Activated CD4-positive, CD25-positive, alpha-beta regulatory T cell treated with anti-CD3 and anti-CD28 coated beads, Interleukin-2, amount 50 U/mL, for 24 hours (primary cell): ENCODE data around the gene HLA-F.

Experiments used
- ATAC-seq, 2 donors: fragments of 150-1000 bp; cut with Tn5 transposase; one replicate each; pipeline ENCODE4 v1.10.0; 2021; ENCODE audit warnings: mild to moderate bottlenecking in 1 of 2, moderate library complexity in 1 of 2

The HLA-F gene

DNA sequence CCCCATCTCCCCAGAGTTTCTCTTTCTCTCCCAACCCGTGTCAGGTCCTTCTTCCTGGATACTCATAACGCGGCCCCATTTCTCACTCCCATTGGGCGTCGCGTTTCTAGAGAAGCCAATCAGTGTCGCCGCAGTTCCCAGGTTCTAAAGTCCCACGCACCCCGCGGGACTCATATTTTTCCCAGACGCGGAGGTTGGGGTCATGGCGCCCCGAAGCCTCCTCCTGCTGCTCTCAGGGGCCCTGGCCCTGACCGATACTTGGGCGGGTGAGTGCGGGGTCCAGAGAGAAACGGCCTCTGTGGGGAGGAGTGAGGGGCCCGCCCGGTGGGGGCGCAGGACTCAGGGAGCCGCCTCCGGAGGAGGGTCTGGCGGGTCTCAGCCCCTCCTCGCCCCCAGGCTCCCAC, at the start of gene HLA-F:
Gene HLA-F, plus strand, starts transcription at position 173 of the 404 bp plus-strand sequence. Its CDS starts 30 bp downstream, at position 203.
- peak; percentile 85 to 87 for ATAC-seq

DNA sequence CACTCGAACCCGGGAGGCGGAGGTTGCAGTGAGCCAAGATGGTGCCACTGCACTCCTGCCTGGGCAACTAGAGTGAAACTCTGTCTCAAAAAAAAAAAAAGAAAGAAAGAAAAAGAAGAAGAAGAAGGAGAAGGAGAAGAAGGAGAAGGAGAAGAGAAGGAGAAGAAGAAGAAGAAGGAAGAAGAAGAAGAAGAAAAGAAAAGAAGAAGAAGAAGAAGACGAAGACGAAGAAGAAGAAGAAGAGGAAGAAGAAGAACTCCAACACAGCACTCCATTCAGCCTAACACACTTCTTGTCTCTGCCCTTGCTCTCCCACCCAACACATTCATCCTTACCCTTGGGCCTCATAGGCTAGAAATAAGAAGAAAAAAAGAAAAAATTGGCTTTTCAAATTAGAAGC, 49.2 kb upstream of the HLA-F start:
- ATAC-seq: no peak

DNA sequence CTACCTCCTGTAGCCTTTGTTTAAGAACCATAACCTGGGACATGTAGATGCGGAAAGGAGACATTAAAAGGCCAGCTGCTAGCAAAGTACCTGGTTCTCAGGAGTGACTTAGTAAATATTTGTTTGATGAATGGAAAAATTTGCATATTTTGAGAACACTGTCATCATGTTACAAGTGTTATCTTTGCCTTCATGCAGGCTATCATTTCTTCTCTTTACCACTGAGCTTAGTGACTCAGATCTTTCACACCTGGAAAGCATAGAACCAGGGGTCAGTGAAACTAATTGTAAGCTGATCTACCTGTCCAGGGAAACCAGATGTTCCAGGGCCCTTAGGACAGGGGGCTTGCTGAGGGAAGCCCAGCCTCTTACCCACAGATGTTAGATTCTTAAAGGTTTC, 47.7 kb upstream of the HLA-F start:
- ATAC-seq: no peak

DNA sequence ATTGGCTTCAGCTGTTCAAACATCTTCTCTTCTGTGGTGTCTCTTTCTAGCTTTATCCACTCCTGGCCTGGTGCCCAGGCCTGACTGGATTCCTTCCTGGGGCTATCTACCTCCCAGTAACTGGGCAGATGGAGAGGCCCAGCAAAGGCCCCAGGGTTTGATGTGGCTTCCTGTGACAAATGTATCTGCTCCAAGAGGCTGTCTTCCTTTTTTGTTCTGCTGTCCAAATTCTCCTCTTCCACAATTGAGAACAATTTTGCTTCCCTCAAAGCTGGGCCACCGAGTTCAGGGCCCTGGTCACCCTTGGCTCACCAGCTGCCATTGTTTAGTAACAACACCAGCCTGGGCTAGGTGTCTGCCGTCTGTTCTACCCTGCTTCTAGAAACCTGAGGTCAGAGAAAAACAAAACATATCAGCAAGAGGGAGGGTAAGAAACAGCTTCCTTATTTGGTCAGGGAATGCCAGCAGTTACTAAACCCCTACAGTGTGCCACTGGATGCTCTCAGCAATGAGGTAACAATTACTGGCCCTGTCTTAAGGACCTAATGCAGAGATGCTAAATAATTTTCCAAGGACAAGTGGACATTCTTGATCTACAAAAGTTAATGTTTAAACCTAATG, 46.1 kb upstream of the HLA-F start:
- no peak for ATAC-seq

DNA sequence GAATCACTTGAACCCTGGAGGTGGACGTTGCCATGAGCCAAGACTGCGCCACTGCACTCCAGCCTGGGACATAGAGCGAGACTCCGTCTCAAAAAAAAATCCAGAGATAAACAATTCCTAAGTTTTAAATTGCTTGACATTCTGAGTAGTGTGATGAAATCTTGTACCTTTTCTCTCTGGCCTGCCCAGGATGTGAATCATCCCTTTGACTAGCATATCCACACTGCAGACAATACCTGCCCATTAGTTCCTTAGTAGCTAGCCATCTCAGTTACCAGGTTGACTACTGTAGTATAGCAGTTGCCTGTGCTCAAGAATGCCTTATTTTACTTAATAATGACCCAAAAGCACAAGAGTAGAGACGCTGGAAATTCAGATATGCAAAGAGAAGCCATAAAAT, 45.1 kb upstream of the HLA-F start:
- ATAC-seq: no peak

DNA sequence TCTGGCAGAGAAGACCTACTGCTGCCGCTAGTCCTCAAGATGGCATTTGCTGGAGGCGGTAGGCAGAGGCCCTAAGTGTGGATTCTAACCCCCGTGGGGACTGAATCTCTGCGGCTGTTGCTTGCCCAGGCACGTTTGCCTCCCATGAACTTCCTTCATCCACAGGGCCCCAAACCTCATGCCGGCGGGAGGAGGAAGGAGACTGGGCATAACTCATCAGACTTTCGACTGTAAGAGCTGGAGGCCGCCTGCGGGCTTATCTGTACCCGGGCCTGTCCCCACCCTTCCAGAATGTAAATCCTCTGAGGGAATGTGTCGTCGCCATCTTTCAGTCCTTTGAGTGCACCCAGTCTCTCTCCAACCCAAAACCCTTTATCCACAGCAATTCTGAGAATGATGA, 43.3 kb upstream of the HLA-F start:
- no peak for ATAC-seq

DNA sequence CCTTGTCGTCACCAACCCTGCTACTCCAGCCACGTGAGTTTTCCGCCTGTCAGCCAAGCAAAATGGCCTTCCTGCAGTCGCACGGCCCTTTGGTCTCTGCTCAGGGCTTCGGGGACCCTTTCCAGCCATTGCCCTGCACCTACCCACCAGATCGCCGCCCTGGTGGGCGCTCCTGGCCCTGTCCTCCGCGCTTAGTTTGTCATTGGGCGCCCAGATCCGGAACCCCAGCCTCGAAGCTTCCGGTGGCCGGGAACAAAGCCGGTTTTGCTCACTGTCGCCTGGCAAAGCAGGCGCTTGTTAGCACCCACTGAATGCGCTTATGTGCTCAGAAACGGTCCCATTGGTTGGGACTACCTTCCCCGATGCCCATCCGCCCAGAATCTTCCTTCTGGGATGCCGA, 42.8 kb upstream of the HLA-F start:
- ATAC-seq: no peak

DNA sequence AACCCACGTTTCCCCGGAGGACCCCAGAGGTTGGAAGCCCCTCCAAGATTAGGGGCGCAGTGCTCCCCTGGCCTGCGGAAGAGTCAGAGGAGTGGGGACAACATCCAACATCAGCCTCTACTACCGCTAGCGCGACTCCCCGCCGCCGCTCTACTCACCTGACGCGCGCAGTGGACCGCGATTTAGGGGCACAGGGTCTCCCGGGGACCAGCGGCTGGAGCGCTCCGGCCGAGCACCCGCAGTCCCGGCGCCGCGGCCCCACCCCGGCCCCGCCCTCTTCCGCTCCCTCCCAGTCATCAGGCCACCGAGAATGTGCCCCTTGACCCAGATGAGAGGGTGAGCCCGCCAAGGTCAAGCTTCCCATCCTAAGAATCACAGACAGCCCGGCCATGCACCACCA, 42.3 kb upstream of the HLA-F start, which contains the start of gene ZFP57:
Gene ZFP57, minus strand, starts transcription at position 249 of the 400 bp plus-strand sequence. CDS start 4,149 bp downstream, outside the sequence.
- no peak for ATAC-seq

DNA sequence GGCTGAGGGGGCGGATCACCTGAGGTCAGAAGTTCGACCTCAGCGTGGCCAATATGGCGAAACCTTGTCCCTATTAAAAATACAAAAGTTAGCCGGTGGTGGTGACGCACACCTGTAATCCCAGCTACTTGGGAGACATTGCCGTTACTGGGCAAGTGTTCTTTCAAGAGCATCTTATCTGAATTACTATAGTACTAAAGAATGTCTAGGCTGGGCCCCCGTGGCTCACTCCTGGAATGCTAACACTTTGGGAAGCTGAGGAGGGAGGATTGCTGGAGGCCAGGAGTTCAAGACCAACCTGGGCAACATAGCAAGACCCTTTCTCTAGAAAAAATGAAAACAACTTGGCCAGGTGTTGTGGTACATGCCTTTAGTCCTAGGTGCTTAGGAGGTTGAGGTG, 41.4 kb upstream of the HLA-F start:
- no peak for ATAC-seq

DNA sequence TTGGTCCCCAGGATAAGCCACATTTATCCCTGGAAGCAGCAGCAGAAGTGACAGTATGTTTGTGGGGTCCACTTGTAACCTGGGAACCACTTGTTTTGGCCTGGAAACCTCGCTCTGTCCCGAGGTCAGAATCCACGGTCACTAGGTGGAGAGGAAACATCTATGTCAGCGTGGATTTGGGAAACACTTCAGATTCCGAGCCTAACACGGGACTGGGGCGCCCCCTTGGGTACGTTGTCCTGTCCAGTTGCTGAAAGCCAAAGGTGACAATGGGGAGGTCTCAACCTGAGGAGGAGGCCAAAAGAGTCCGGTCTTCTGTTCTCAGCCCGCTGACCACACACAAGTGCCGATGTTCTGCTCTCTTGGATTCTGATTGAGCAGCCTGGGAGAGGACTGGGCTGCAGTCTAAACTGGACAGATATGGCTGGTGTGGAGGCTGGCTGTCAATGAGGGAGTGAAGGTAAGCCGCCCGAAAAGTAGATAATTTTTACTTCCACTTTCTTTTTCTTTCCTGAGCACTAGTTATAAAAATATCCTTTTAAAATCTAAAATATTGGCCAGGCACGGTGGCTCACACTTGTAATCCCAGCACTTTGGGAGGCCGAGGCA, 37.4 kb upstream of the HLA-F start:
- no peak for ATAC-seq

DNA sequence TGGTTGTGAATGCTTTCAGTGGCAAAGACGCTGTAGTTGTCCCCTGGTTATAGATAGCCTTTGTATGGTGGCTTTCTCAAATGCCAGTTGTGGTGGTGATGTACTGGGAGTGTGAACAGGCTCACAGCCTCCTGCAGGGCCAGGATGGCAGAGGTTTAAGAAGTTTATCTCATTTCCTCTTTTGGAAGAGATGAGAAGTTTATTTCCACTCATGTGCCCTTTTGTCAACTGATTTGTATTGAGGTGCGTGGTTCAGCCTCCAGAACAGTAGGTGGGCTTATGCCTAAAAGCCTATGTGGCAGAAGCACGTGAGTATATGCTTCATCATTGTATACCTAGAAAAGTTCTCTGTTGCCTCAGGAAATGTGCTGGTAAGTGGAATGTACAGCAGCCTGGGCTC, 28.6 kb upstream of the HLA-F start:
- no peak for ATAC-seq

DNA sequence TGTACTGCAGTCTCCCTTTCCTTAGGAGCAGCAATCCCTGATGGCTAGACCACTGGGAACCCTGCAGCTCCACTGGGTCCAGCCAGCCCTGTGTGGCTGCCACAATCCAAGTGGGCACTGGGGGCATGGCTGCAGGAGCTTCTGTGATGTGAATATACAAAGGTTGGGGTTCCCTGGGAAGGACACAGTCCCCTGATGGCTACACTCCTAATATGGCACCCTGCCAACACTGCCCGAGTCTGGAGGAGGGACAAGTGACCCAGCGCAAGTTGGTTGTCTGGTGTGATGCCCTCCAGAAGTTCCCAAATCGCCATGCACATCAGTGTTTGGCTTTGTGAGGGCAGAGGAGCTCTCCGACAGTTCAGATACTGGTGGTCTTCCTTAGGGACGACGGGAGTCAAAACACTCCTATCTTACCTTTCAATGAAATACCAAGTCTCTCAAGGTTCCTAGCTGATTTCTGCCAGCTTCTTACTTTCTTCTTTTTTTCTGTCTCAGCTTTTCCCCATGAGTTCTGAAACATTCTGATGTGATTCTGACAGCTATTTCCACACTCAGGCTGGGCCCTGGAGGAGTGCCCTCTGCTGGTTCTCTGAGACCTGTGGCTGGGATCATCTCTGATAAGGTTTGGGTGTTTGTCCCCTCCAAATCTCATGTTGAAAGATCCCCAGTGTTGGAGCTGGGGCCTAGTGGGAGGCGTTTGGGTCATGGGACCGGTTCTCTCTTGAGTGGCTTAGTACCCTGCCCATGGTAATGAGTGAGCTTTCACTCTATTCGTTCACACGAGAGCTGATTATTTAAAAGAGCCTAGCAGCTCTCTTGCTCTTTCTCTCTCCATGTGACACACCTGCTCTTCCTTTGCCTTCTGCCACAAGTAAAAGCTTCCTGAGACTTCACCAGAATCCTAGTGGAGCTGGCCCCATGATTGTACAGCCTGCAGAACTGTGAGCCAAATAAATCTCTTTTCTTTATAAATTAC, 26.8 kb upstream of the HLA-F start:
- peak in 1 of 2 donors; percentile 41 for ATAC-seq

DNA sequence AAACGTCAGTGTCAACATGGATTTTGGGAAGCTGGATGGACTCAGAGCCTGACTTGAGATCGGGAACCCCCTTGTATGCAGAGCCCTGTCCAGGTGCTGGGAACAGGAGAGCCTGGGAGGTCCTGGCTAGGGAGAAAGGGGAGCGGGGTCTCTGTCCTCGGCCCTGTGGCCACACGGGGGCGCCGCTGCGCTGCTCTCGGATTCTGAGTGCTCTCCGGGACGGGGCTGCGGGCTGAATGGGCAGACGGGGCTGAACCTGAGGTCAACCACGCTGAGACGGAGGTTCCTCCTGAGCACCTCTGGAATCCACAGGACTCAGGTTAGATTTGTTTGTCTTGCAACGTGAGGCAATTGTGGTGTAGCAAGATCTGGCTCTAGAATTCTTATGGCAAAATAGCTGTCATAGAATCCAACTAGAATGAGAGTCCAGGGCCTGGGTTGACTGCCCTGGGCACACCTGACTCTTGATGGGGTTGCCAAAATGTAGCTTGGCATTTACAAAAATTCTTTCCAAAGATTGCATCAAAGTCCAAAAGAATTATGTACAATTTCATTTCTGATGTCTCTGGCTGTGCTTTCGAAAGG, 20.6 kb upstream of the HLA-F start:
- ATAC-seq: peak; percentile 75 to 89

DNA sequence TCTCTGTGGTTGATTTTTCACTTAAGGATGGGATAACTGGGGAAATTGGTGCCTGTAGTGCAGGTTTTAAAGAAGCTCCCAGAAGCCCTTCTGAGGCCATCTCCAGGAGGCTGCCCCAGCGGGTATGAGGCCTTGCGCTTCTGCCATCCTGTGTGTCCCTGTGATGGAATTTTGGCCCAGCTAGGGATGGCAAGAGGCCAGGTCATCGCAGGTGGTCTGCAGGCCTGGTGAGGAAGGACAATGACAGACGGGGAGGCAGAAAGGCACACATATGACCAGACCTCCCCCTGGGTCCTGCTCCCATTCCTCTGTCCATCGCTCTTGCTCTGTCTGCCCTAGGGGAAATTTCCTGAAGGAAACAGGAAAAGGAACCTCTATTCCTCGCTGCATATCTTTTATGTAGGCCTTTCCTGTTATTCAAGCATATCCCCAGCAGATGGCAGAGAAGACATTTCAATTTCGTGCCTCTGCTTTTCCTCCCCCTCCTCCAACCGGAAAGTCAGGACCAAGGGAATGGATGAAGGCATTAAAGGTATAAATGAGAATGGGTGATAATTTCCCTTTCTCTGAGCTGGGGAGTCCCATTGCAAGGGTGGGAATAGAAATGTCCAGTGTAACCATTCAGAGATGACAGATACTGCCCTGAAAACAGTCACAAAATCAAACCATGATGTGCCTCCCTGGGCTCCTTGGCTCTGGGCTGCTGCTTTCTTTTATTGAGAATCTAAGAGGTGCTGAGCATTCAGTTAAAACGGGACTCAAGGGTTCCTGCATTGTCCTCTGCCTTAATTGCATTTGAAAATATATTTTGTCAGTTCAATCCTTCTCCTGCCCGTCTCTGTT, 17.6 kb upstream of the HLA-F start:
- no peak for ATAC-seq

DNA sequence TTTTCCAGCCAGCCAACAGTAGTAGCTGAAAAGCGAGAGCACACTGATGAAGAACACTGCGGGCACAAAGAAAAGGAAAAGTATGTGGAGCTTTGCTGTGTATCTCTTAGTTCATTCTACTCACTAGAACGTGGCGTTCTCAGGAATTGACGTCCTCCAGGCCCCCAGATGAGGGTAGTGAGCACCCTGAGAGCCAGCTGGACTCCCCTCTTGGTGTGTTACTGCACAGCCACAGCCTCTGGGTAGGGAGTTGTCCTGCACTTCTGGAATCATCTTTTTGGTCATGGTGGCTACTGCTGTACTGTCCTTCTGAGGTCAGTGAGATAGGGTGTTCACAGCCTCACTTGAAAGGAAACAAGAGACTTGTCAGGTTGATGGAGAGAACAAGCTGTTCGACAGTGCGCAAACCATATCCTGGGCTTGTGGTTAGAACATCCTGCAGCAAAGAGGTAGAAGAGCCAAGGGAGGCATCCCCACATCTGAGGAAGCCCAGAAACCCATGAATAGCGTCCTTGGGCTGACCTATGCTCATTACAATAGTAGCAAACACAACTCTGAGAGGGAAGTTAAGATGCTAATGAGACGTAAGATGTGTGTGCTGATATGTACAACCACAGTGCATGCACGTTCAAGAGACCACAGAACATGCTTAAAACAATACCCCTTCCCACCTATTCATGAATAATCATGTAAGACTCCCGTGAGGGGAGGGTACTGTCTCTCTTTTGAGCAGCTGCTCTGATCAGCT, 14.6 kb upstream of the HLA-F start:
- ATAC-seq: peak; percentile 81 to 91

DNA sequence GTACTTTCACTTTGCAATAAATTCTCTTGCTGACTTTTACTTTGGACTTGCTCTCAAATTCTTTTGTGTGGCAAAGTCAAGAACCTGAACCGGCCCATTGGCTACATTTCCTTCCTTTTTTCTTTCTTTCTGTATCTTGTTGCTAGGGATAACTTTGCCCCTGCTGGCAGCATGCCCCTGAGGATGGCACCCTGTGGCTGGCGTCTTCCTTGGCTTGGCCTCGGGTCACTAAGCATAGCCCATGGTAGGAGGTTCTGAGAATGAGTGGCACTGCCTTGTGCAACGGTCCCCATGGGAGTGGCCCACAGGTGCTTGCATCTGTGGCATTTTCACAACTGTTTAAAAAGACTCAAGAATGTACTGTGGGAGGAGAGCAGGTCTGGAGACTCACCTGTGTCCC, 14.0 kb upstream of the HLA-F start:
- peak; percentile 10 to 14 for ATAC-seq

DNA sequence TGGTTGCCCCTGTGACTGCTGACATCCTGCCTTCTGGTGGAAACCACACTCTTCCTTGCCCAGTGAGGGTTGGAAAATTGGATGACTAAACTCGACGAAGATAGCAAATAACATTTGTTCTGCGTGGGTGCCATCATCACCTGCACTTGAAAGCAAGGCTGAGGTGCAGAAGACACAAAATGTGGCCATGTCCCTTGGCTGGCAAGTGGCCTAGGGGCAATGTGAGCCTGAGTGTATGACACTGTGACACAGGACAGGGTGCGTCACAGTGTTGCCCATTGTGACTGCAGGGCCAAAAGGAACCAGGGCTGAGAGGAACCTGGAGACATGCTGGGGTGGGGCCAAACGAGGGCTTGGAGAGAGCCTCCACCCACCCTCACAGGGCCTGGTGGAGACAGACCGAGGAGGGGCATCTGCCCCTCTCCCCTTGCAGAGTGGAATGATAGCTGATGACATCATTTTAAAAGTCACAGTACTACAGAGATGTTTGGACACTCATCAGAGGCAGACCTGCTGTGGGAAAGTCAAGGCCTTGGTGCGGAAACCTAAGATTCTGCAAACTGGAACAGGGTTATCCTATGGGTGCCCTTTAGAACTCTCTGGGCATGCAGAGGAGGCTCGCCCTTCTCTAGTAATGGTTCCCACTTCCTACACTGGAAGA, 12.8 kb upstream of the HLA-F start:
- no peak for ATAC-seq

DNA sequence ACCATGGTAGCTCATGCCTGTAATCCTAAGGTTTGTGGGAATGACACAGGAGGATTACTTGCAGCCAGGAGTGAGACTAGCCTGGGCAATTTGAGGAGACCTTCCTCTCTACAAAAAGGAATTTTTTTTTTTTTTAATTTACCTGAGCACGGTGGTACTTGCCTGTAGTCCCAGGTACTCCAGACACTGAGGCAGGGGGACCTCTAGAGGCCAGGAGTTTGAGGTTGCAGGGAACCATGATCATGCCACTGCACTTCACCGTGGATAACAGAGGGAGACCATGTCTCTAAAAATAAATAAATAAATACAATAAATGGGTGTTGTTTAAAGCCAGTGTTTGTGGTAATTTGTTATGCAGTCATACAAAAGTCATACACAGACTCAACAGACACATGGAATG, 2.4 kb upstream of the HLA-F start:
- no peak for ATAC-seq

DNA sequence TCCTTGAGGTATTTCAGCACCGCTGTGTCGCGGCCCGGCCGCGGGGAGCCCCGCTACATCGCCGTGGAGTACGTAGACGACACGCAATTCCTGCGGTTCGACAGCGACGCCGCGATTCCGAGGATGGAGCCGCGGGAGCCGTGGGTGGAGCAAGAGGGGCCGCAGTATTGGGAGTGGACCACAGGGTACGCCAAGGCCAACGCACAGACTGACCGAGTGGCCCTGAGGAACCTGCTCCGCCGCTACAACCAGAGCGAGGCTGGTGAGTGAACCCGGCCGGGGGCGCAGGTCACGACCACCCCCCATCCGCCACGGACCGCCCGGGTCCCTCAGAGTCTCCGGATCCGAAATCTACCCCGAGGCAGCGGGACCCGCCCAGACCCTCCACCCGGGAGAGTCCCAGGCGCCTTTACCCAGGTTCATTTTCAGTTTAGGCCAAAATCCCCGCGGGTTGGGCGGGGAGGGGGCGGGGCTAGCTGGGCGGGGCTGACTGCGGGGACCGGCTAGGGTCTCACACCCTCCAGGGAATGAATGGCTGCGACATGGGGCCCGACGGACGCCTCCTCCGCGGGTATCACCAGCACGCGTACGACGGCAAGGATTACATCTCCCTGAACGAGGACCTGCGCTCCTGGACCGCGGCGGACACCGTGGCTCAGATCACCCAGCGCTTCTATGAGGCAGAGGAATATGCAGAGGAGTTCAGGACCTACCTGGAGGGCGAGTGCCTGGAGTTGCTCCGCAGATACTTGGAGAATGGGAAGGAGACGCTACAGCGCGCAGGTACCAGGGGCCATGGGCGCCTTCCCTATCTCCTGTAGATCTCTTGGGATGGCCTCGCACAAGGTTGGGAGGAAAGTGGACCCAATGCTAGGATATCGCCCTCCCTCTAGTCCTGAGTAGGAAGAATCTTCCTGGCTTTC, 693 bp downstream of the HLA-F start:
- ATAC-seq: peak; percentile 65 to 68
